Loucy (cell line): ENCODE results near the gene EPG5.

Experiments used
- EZH2phosphoT487 ChIP-seq: fragments of 200-600 bp; IDR thresholded peaks from 2 replicates; pipeline ENCODE4 v1.6.1; 2018; ENCODE audit warnings: antibody characterized with exemption, mild to moderate bottlenecking, moderate library complexity, borderline replicate concordance
- TF ChIP-seq, protein P1 (sequence below): fragments of 200-600 bp; sonication (generic); conservative IDR thresholded peaks from 2 replicates; pipeline ENCODE4 v1.5.1; 2014; ENCODE audit warnings: mild to moderate bottlenecking, antibody characterized with exemption, low read length

DNA sequence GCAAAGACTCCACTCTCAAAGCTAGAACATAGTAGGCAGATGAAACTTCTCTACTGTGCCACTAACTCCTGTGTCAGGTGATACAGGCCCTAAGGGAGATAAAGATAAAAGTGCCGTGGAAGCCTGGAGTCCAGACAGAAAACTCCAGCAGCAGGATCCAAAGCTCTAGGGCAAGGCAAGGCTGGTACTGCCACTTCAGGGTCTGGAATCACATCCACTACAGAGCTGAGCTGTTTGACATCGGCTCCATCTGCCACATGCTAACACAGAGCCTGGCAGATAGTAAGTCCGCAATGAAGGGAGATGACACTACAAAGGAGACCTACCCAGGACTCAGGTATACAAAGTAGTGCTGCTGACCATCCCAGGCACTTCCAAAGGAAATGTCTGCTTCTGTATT, 34.4 kb downstream of the EPG5 start:
- TF ChIP-seq, protein P1, sequence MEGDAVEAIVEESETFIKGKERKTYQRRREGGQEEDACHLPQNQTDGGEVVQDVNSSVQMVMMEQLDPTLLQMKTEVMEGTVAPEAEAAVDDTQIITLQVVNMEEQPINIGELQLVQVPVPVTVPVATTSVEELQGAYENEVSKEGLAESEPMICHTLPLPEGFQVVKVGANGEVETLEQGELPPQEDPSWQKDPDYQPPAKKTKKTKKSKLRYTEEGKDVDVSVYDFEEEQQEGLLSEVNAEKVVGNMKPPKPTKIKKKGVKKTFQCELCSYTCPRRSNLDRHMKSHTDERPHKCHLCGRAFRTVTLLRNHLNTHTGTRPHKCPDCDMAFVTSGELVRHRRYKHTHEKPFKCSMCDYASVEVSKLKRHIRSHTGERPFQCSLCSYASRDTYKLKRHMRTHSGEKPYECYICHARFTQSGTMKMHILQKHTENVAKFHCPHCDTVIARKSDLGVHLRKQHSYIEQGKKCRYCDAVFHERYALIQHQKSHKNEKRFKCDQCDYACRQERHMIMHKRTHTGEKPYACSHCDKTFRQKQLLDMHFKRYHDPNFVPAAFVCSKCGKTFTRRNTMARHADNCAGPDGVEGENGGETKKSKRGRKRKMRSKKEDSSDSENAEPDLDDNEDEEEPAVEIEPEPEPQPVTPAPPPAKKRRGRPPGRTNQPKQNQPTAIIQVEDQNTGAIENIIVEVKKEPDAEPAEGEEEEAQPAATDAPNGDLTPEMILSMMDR, result no peak
- no peak for TF ChIP-seq EZH2phosphoT487
